Sigmoid colon (tissue), 4 donors: ENCODE measurements around the gene TCF25.

Experiments
- EP300 ChIP-seq, 4 donors: sonication (generic); formaldehyde crosslinking; IDR thresholded peaks; one replicate each; pipeline ENCODE4 v1.6.1; 2017; ENCODE audit warnings: antibody characterized with exemption in 4 of 4
- POLR2A ChIP-seq, 2 donors: fragments of 450-650 bp; IDR thresholded peaks; one replicate each; pipeline ENCODE4 v1.6.1; 2016; ENCODE audit warnings: antibody characterized with exemption in 2 of 2, mild to moderate bottlenecking in 2 of 2, moderate library complexity in 2 of 2
- TF ChIP-seq, protein P1 (sequence below), 4 experiments: fragments of 450-650 bp in 3 of 4; fragments of 200-600 bp in 1 of 4; IDR thresholded peaks; one replicate each; pipeline ENCODE4 v1.5.1; 2016 to 2019; ENCODE audit warnings: antibody characterized with exemption in 4 of 4, mild to moderate bottlenecking in 3 of 4, moderate library complexity in 2 of 4

- TF ChIP-seq, protein P1, sequence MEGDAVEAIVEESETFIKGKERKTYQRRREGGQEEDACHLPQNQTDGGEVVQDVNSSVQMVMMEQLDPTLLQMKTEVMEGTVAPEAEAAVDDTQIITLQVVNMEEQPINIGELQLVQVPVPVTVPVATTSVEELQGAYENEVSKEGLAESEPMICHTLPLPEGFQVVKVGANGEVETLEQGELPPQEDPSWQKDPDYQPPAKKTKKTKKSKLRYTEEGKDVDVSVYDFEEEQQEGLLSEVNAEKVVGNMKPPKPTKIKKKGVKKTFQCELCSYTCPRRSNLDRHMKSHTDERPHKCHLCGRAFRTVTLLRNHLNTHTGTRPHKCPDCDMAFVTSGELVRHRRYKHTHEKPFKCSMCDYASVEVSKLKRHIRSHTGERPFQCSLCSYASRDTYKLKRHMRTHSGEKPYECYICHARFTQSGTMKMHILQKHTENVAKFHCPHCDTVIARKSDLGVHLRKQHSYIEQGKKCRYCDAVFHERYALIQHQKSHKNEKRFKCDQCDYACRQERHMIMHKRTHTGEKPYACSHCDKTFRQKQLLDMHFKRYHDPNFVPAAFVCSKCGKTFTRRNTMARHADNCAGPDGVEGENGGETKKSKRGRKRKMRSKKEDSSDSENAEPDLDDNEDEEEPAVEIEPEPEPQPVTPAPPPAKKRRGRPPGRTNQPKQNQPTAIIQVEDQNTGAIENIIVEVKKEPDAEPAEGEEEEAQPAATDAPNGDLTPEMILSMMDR (IDR thresholded peaks at IDR 0.05) = no peak
- TF ChIP-seq POLR2A (IDR thresholded peaks at IDR 0.05) = no peak
- TF ChIP-seq EP300 (IDR thresholded peaks at IDR 0.05) = no peak
Observed at GRCh38 chr16:89912143-89912542, 38.8 kb downstream of the TCF25 start.
